Heart left ventricle (tissue), 16 donors: ENCODE measurements around the gene DNAJB6. TPM values are rescaled to one million over a fixed set of nuclear protein-coding genes. Genes with fewer than 3 reads are reported as not detected.

Source experiments
- ATAC-seq, 4 donors: fragments of 200-7000 bp; cut with Tn5 transposase; one replicate each; pipeline ENCODE4 v1.9.1; 2020 to 2022; ENCODE audit warnings: moderate library complexity in 4 of 4, mild to moderate bottlenecking in 3 of 4, moderate number of reproducible peaks in 1 of 4
- DNase-seq, 5 donors: peaks; one replicate each; pipeline ENCODE4 v3.0.0-alpha.2; 2020
- H3K27ac ChIP-seq, 12 donors: fragments of 200-600 bp; sonication (generic) in 4 of 12; one replicate each; pipeline versions ENCODE4 v1.5.0 to v1.8.0; 2016 to 2022; ENCODE audit warnings: mild to moderate bottlenecking in 2 of 12
- H3K27me3 ChIP-seq, 9 donors: fragments of 200-600 bp; sonication (generic) in 2 of 9; one replicate each; pipeline versions ENCODE4 v1.5.1 to v1.8.0; 2016 to 2022; ENCODE audit warnings: mild to moderate bottlenecking in 3 of 9
- H3K36me3 ChIP-seq, 9 donors: fragments of 200-600 bp; sonication (generic) in 2 of 9; one replicate each; pipeline versions ENCODE4 v1.5.0 to v1.8.0; 2018 to 2022; ENCODE audit warnings: mild to moderate bottlenecking in 2 of 9
- H3K4me1 ChIP-seq, 12 donors: fragments of 200-600 bp; sonication (generic) in 4 of 12; one replicate each; pipeline versions ENCODE4 v1.5.0 to v1.8.0; 2016 to 2022; ENCODE audit warnings: mild to moderate bottlenecking in 3 of 12
- H3K4me3 ChIP-seq, 12 donors: fragments of 200-600 bp; sonication (generic) in 4 of 12; one replicate each; pipeline versions ENCODE4 v1.5.0 to v1.8.0; 2017 to 2022; ENCODE audit warnings: mild to moderate bottlenecking in 9 of 12, moderate library complexity in 4 of 12
- H3K9me3 ChIP-seq, 12 donors: fragments of 200-600 bp; sonication (generic) in 4 of 12; one replicate each; pipeline versions ENCODE4 v1.5.0 to v1.8.0; 2016 to 2022; ENCODE audit warnings: mild to moderate bottlenecking in 1 of 12
- CTCF ChIP-seq, 12 donors: fragments of 200-600 bp; sonication (generic) in 4 of 12; IDR thresholded peaks; one replicate each; pipeline versions ENCODE4 v1.5.0 to v1.8.0; 2018 to 2022; ENCODE audit warnings: antibody characterized with exemption in 12 of 12, mild to moderate bottlenecking in 5 of 12
- POLR2A ChIP-seq, 2 donors: fragments of 450-650 bp; IDR thresholded peaks; one replicate each; pipeline ENCODE4 v1.6.1; 2017; ENCODE audit warnings: antibody characterized with exemption in 2 of 2, mild to moderate bottlenecking in 2 of 2, moderate library complexity in 2 of 2
- WGBS, 4 donors: extraction: QIAGEN DNeasy Blood & Tissue Kit in 2 of 4; methylation state at CpG; one replicate each; pipeline versions ENCODE4 v1.1.5 to v1.1.7; 2013 to 2018; 5-methylcytosine and 5-hydroxymethylcytosine counted together
- intact Hi-C, 10 donors: fragments of 100-400 bp; cut with DNase I; formaldehyde crosslinking; loops; one replicate each; pipeline versions ENCODE4 v1.11.1 to v1.14.2; 2022
- polyA plus RNA-seq, 2 donors: library from polyadenylated mRNA; stranded (reverse); fragments of 200-250 nt; gene quantifications; one replicate each; pipeline ENCODE4 v1.2.3, GENCODE V29; 2013
- total RNA-seq, 9 donors: library from RNA; depleted of rRNA in 2 of 9; stranded (reverse); fragments of >200 nt in 2 of 9; fragmentation: NEBNext Ultra II Directional in 3 of 9; extraction: Animal tissue kit (Norgen Biotek cat#: 25700) in 3 of 9; gene quantifications; one replicate each; pipeline versions ENCODE4 v1.1.0 to v1.2.4, GENCODE V29; 2016 to 2023
- donor health status: ischemic (EF 13 %, LVEDD 7.1; RV severe dilation, severe dysfunction).
- donor health status: healthy with polysubstance abuse.
- donor health status: DM: no; HTN: yes; CAD: no.
- donor health status: DM: no; HTN: no; CAD: no.
- donor health status: ischemic (EF 25% LVEDD 6.9; RV normal size, moderate dysfunction).
- donor health status: ischemic (EF 25% LVEDD 5.7; RV mildly dilated, moderate dysfunction).
- donor health status: healthy.
- donor health status: DM: yes; HTN: yes; CAD: no.
- donor health status: ischemic (EF 35%, LVEDD 5.7; RV mildly dilated, moderate dysfunction).
- donor health status: nonischemic (EF 11% LVEDD 7.7; RV severe dilation, severe dysfunction).
- donor health status: DM: yes; HTN: yes; CAD: no.
- donor health status: PGD.
- donor health status: ischemic (EF 29% LVEDD 5.4; RV normal size, mild dysfunction).
- donor health status: nonischemic (EF 23%, LVEDD 6.1; RV moderate dilation, normal function).

The DNAJB6 gene
- total and polyA plus RNA-seq, 11 donors = 118 to 237 (median 162) TPM

GRCh38 chr7:157352516-157352915, 15.7 kb downstream of the DNAJB6 start:
- intact Hi-C loops = no loop called here
- 42 to 60% (median 48%) methylated on average over 6 of the region's 6 CpGs for WGBS, 4 donors
- Histone ChIP-seq H3K9me3 (no peaks in the 10 kb centered on the region), H3K4me3 (no peak overlapping the region), H3K36me3 (no peaks in the 10 kb centered on the region), H3K27ac (peak overlapping the region in 3 of 12 donors; percentile 27 to 44 (median 34)), H3K4me1 (peaks cover 3 to 100% (median 87%) of the 10 kb centered on the region in 12 donors), H3K27me3 (no peaks in the 10 kb centered on the region)
- ATAC-seq (no peak), DNase-seq (no peak)
- no peak for TF ChIP-seq POLR2A (IDR thresholded peaks at IDR 0.05)
- no peak for TF ChIP-seq CTCF (IDR thresholded peaks at IDR 0.05)

GRCh38 chr7:157355784-157356511, 19.1 kb downstream of the DNAJB6 start:
- H3K4me1 ChIP-seq = peaks cover 0 to 98% (median 77%) of the 10 kb centered on the region in 12 donors
- peak overlapping the region; percentile 7 to 85 (median 63) for H3K27ac ChIP-seq
- H3K9me3 ChIP-seq = no peaks in the 10 kb centered on the region
- ATAC-seq (peak; percentile 83 to 88 (median 84)), DNase-seq (peak in 4 of 5 donors; percentile 46 to 75 (median 66))
- H3K27me3 ChIP-seq = no peaks in the 10 kb centered on the region
- no peak overlapping the region for H3K4me3 ChIP-seq
- TF ChIP-seq CTCF (IDR thresholded peaks at IDR 0.05) (no peak), POLR2A (IDR thresholded peaks at IDR 0.05) (no peak)
- intact Hi-C loops = no loop called here
- peaks cover 0 to 31% (median 25%) of the 10 kb centered on the region in 9 donors for H3K36me3 ChIP-seq
- 29 to 38% (median 36%) methylated on average over 13 to 15 of the region's 15 CpGs for WGBS, 4 donors

- WGBS, 4 donors = 71 to 88% (median 74%) methylated on average over 21 to 24 of the region's 24 CpGs
- intact Hi-C loops = no loop called here
- Histone ChIP-seq H3K36me3 (peaks cover 0 to 45% (median 37%) of the 10 kb centered on the region in 9 donors), H3K9me3 (no peaks in the 10 kb centered on the region), H3K27me3 (no peaks in the 10 kb centered on the region), H3K4me3 (no peak overlapping the region), H3K4me1 (peaks cover 0 to 94% (median 65%) of the 10 kb centered on the region in 12 donors), H3K27ac (peak overlapping the region in 11 of 12 donors; percentile 6 to 85 (median 73))
- DNase-seq (no peak), ATAC-seq (no peak)
- TF ChIP-seq POLR2A (IDR thresholded peaks at IDR 0.05) = no peak
- TF ChIP-seq CTCF (IDR thresholded peaks at IDR 0.05) = no peak
These were observed 20.6 kb downstream of the DNAJB6 start for GRCh38 chr7:157357129-157358040.
